SK-N-SH (cell line): ENCODE measurements around the gene RUVBL1.

Experiments
- CTCF ChIP-seq: fragments of 200-600 bp; sonication (generic); IDR thresholded peaks from 2 replicates; pipeline ENCODE4 v1.6.1; 2017; ENCODE audit warnings: antibody characterized with exemption, mild to moderate bottlenecking, moderate library complexity
- EP300 ChIP-seq, 2 experiments: IDR thresholded peaks; 2 replicates each; pipeline versions ENCODE4 v1.4.0 to v1.6.1; 2012; ENCODE audit warnings: borderline replicate concordance in 1 of 2, low read depth in 1 of 2, low read length in 1 of 2
- FOXJ3 ChIP-seq: sonication (generic); formaldehyde crosslinking; IDR thresholded peaks from 2 replicates; pipeline ENCODE4 v1.5.1; 2020; ENCODE audit warnings: mild to moderate bottlenecking, missing genetic modification reagents
- GABPA ChIP-seq: IDR thresholded peaks from 2 replicates; pipeline ENCODE4 v1.4.0; 2012; ENCODE audit warnings: low read depth, mild to moderate bottlenecking
- MEF2A ChIP-seq: IDR thresholded peaks from 2 replicates; pipeline ENCODE4 v1.4.0; 2012; ENCODE audit warnings: low read depth, borderline replicate concordance
- POLR2AphosphoS5 ChIP-seq: IDR thresholded peaks from 2 replicates; pipeline ENCODE4 v1.6.1; 2012; ENCODE audit warnings: low read depth, low read length
- RXRA ChIP-seq: IDR thresholded peaks from 2 replicates; pipeline ENCODE4 v1.4.0; 2012; ENCODE audit warnings: low read depth, mild to moderate bottlenecking, borderline replicate concordance
- YY1 ChIP-seq: IDR thresholded peaks from 2 replicates; pipeline ENCODE4 v1.4.0; 2012; ENCODE audit warnings: low read depth, mild to moderate bottlenecking

GRCh38 chr3:128112357-128112968 is 11.1 kb downstream of the RUVBL1 start:
- TF ChIP-seq CTCF = peak; percentile 18; the same call in 1 of the 2 replicates
- TF ChIP-seq FOXJ3 (CRISPR knock-in tag) = no peak
- TF ChIP-seq EP300 (IDR thresholded peaks at IDR 0.05; ENCODE audit: borderline replicate concordance in 1 of 2, low read depth in 1 of 2, low read length in 1 of 2) = peak; percentile 77 to 92
- TF ChIP-seq POLR2AphosphoS5 = peak; percentile 76; the same call in 1 of the 2 replicates
- TF ChIP-seq GABPA = no peak
- peak; percentile 91 for TF ChIP-seq MEF2A
- peak; percentile 66; the same call in 1 of the 2 replicates for TF ChIP-seq YY1
- TF ChIP-seq RXRA = peak; percentile 60; the same call in 1 of the 2 replicates
